Suppressor macrophage treated with lipopolysaccharide for 1 hour (primary cell): ENCODE results near the gene AKAP1.

Source experiments
- DNase-seq, 3 donors: peaks; one replicate each; pipeline ENCODE4 v3.0.0-alpha.2; 2020 to 2022

Gene AKAP1

DNA sequence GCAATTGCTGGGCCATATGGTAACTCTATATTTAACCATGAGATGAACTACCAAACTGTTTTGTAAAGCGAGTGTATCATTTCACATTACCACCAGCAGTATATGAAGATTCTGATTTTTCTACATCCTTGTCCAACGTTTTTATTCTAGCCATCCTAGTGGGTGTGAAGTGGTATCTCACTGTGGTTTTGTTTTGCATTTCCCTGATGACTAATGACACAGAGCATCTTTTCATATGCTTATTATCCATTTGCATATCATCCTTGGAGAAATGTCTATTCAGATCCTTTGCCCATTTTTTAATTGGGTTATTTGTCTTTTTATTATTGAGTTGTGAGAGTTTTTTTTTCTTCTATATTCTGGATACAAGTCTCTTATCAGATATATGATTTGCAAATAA is 83.6 kb downstream of the AKAP1 start:
- no peak for DNase-seq

DNA sequence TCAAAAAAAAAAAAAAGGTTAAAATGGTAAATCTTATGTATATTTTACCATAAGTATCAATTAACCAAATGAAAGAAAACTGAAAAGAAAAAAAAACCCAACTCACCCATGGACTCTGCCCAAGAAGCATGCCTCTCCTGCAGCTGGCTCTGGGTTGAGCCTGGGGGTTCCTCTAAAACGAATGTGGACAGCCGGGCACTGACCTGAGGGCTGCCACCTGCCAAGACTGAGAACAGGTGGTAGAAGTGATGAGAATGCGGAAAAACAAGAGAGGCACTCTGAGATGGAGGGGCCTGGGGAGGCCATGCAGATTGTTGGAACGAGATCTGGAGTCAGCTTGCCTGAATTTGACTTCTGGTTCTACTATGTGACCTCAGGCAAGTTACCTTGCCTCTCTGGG is 85.8 kb downstream of the AKAP1 start:
- DNase-seq, result no peak
